ENCODE results near the gene CSTF1.

The CSTF1 gene

GRCh38 chr20:56429941-56430340 is 37.5 kb downstream of the CSTF1 start:
- no peak for DNase-seq
- no peak for TF ChIP-seq CTCF (IDR thresholded peaks at IDR 0.05; ENCODE audit: low read depth, low read length)

GRCh38 chr20:56430461-56430860 is 38.0 kb downstream of the CSTF1 start:
- H3K27me3 ChIP-seq = 0 out of 2 replicates have a peak, but pooled peaks cover 4% of the 10 kb centered on the region
- no peak for TF ChIP-seq CTCF (IDR thresholded peaks at IDR 0.05; ENCODE audit: low read depth, low read length)
- H3K4me1 ChIP-seq = no peaks in the 10 kb centered on the region
- no peaks in the 10 kb centered on the region; the same call in 1 of the 2 replicates for H3K9me3 ChIP-seq
- H3K4me3 ChIP-seq (ENCODE audit: low read depth, low read length) = no peak overlapping the region
- no peak for DNase-seq
- H3K36me3 ChIP-seq = no peaks in the 10 kb centered on the region

More at GRCh38 chr20:56429941-56430340, 37.5 kb downstream of the CSTF1 start:
- Histone ChIP-seq H3K4me1 (no peaks in the 10 kb centered on the region), H3K4me3 (ENCODE audit: low read depth, low read length) (no peak overlapping the region), H3K36me3 (no peaks in the 10 kb centered on the region), H3K9me3 (no peaks in the 10 kb centered on the region; the same call in 1 of the 2 replicates), H3K27me3 (0 out of 2 replicates have a peak, but pooled peaks cover 4% of the 10 kb centered on the region)

GRCh38 chr20:56430957-56431356 is 38.5 kb downstream of the CSTF1 start:
- DNase-seq = no peak
- Histone ChIP-seq H3K4me3 (ENCODE audit: low read depth, low read length) (no peak overlapping the region), H3K27me3 (0 out of 2 replicates have a peak, but pooled peaks cover 4% of the 10 kb centered on the region), H3K9me3 (no peaks in the 10 kb centered on the region; the same call in 1 of the 2 replicates), H3K36me3 (no peaks in the 10 kb centered on the region), H3K4me1 (no peaks in the 10 kb centered on the region)
- TF ChIP-seq CTCF (IDR thresholded peaks at IDR 0.05; ENCODE audit: low read depth, low read length) = no peak

GRCh38 chr20:56431471-56431870 is 39.0 kb downstream of the CSTF1 start:
- no peak for DNase-seq
- Histone ChIP-seq H3K36me3 (no peaks in the 10 kb centered on the region), H3K4me1 (no peaks in the 10 kb centered on the region), H3K27me3 (0 out of 2 replicates have a peak, but pooled peaks cover 4% of the 10 kb centered on the region), H3K9me3 (no peaks in the 10 kb centered on the region; the same call in 1 of the 2 replicates), H3K4me3 (ENCODE audit: low read depth, low read length) (no peak overlapping the region)
- no peak for TF ChIP-seq CTCF (IDR thresholded peaks at IDR 0.05; ENCODE audit: low read depth, low read length)

- Histone ChIP-seq H3K36me3 (no peaks in the 10 kb centered on the region), H3K4me3 (ENCODE audit: low read depth, low read length) (no peak overlapping the region), H3K4me1 (no peaks in the 10 kb centered on the region), H3K27me3 (no peaks in the 10 kb centered on the region), H3K9me3 (no peaks in the 10 kb centered on the region; the same call in 1 of the 2 replicates)
- no peak for TF ChIP-seq CTCF (IDR thresholded peaks at IDR 0.05; ENCODE audit: low read depth, low read length)
- no peak for DNase-seq
Measured at GRCh38 chr20:56433221-56433879, 40.9 kb downstream of the CSTF1 start.

- H3K36me3 ChIP-seq = no peaks in the 10 kb centered on the region
- H3K4me3 ChIP-seq (ENCODE audit: low read depth, low read length) = no peak overlapping the region
- DNase-seq = no peak
- TF ChIP-seq CTCF (IDR thresholded peaks at IDR 0.05; ENCODE audit: low read depth, low read length) = no peak
- no peaks in the 10 kb centered on the region; the same call in 1 of the 2 replicates for H3K9me3 ChIP-seq
- H3K4me1 ChIP-seq = no peaks in the 10 kb centered on the region
- no peaks in the 10 kb centered on the region for H3K27me3 ChIP-seq
Measured at GRCh38 chr20:56433880-56434255, 41.4 kb downstream of the CSTF1 start.
